ENCODE measurements around the gene PPP2R2B.

PPP2R2B gene

DNA sequence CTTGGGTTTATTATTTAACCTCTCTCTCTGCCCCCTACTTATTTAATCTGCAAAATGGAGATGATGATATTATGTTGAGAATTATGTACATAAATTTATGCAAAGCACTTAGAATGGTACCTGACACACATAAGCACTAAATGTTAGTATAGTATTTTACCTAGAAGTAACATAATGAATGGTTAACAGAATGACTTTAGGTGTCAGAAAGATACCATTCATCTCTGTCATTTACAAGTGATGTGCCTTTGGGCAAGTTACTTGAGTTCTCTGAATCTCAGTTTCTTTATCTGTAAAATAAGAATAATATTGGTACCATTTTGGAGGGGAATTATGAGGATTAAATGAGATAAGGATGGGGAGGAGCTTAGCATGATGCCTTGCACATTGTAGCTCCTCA, 159.4 kb downstream of the PPP2R2B start:
- TF ChIP-seq, protein P1, sequence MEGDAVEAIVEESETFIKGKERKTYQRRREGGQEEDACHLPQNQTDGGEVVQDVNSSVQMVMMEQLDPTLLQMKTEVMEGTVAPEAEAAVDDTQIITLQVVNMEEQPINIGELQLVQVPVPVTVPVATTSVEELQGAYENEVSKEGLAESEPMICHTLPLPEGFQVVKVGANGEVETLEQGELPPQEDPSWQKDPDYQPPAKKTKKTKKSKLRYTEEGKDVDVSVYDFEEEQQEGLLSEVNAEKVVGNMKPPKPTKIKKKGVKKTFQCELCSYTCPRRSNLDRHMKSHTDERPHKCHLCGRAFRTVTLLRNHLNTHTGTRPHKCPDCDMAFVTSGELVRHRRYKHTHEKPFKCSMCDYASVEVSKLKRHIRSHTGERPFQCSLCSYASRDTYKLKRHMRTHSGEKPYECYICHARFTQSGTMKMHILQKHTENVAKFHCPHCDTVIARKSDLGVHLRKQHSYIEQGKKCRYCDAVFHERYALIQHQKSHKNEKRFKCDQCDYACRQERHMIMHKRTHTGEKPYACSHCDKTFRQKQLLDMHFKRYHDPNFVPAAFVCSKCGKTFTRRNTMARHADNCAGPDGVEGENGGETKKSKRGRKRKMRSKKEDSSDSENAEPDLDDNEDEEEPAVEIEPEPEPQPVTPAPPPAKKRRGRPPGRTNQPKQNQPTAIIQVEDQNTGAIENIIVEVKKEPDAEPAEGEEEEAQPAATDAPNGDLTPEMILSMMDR (IDR thresholded peaks at IDR 0.05; ENCODE audit: low read depth, low read length) = no peak
- DNase-seq (ENCODE audit: low read depth, low spot score) = no peak
- in situ Hi-C loops (cut with HindIII; ENCODE audit: low sequenced_read_pairs) = no loop called here
- H3K4me3 ChIP-seq (ENCODE audit: low read depth, low read length) = no peak overlapping the region

DNA sequence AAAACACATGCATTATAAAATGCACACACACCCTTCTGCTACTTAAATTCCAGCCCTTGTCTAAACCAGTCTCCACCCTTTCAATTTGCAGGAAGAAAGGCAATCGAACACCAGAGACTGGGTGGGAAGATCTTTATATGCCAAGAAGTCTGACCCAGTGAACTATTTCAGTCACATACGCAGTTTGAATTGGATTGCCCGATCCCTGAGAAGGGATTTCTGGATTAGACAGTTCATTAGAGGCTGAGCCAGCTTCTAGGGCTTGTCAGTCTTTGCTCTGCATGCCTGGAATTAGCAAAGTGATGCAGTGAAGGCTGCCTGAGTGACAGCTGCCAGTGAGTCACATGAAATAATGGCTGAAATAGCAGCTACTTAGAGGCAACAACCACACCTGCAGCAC, 159.9 kb downstream of the PPP2R2B start:
- in situ Hi-C loops (cut with HindIII; ENCODE audit: low sequenced_read_pairs) = no loop called here
- no peak for DNase-seq (ENCODE audit: low read depth, low spot score)

DNA sequence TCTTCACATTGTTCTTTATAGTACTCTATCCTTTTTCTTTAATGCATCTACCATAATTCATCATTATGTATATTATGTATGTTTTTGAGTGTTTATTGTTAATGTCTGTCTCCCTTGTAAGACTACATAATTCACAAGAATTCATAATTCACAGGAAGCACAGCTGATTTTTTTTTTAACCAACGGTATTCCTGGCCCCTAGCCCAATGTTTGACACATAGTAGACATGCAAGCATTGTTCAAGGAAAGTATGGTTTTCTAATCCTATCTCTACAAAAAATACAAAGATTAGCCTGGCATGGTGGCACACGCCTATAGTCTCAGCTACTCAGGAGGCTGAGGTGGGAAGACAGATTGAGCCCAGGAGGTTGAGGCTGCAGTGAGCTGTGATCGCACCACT, 160.6 kb downstream of the PPP2R2B start:
- TF ChIP-seq, protein P1 (IDR thresholded peaks at IDR 0.05; ENCODE audit: low read depth, low read length) = no peak
- H3K4me3 ChIP-seq (ENCODE audit: low read depth, low read length) = no peak overlapping the region
- in situ Hi-C loops (cut with HindIII; ENCODE audit: low sequenced_read_pairs) = no loop called here
- DNase-seq (ENCODE audit: low read depth, low spot score) = no peak

More for the DNA sequence above, 159.9 kb downstream of the PPP2R2B start:
- TF ChIP-seq, protein P1 (IDR thresholded peaks at IDR 0.05; ENCODE audit: low read depth, low read length) = no peak
- no peak overlapping the region for H3K4me3 ChIP-seq (ENCODE audit: low read depth, low read length)

DNA sequence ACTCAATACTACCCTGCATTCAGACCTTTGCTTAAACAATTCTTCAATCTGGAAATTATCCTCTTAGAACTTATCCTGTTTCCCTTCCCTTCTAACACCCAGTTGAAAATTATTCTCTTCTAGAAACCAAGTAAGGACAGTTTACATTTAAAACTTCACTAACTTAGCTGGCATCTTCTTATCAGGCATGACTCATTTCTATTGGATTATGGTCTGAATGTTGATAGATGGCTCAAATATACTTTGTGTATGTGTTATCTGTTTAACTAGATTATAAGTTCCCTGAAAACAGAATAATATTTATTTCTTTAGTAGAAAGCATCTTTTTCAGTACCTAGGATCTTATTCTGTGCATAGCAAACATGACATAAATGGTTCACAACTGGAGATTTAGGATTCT, 161.9 kb downstream of the PPP2R2B start:
- TF ChIP-seq, protein P1 (IDR thresholded peaks at IDR 0.05; ENCODE audit: low read depth, low read length) = no peak
- in situ Hi-C loops (cut with HindIII; ENCODE audit: low sequenced_read_pairs) = no loop called here
- DNase-seq (ENCODE audit: low read depth, low spot score) = no peak
- no peak overlapping the region for H3K4me3 ChIP-seq (ENCODE audit: low read depth, low read length)

DNA sequence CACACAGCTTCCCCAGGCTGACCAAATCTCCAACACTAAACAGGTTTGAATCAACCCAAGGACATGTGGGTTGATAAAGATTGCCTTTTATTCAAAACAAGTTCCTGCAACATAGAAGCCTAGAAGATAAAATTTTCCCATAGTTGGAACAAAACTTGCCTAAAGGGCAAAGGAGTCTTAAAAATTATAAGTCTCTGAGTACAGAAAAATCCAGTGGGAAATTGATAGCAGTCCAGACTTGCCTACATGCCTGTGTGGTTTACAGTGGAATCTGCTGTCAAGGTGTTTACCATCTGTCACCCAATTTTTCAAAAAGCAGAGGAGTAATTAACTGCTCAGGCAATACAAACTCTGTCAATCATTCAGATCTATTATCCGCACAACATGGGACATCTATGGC, 168.2 kb downstream of the PPP2R2B start:
- in situ Hi-C loops (cut with HindIII; ENCODE audit: low sequenced_read_pairs) = no loop called here

DNA sequence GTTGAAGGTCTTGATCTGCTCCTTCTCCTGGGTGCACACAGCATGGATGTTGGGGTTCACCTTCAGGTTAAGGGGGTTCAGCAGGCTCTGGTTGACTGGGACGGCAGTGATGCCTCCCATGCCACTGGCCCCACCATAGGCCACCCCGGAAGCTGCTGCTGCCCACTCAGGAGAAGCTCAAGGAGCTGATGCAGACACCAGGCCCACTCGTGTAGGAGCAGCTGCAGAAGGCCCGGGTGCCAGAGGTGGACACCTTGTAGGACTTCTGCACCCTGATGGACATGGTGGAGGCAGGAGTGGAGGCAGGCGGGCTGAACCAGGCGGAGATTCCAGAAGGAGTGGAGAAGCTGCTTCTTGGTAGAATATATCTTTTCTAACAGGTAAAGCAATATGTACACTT, 171.2 kb downstream of the PPP2R2B start:
- in situ Hi-C loops (cut with HindIII; ENCODE audit: low sequenced_read_pairs) = no loop called here
- TF ChIP-seq, protein P1 (IDR thresholded peaks at IDR 0.05; ENCODE audit: low read depth, low read length) = no peak
- DNase-seq (ENCODE audit: low read depth, low spot score) = no peak
- no peak overlapping the region for H3K4me3 ChIP-seq (ENCODE audit: low read depth, low read length)

More for the DNA sequence above, 168.2 kb downstream of the PPP2R2B start:
- TF ChIP-seq, protein P1 (IDR thresholded peaks at IDR 0.05; ENCODE audit: low read depth, low read length) = no peak
- no peak overlapping the region for H3K4me3 ChIP-seq (ENCODE audit: low read depth, low read length)
- DNase-seq (ENCODE audit: low read depth, low spot score) = no peak
